Mammary epithelial cell (primary cell): ENCODE results near the gene DSCAML1.

Source experiments
- CTCF ChIP-seq, 2 donors: IDR thresholded peaks in 1 of 2; conservative IDR thresholded peaks in 1 of 2; 2 replicates each; pipeline ENCODE4 v1.5.1; 2011 to 2012; ENCODE audit warnings: inconsistent platforms in 2 of 2, low read length in 2 of 2, mild to moderate bottlenecking in 2 of 2, control low read depth in 1 of 2, low read depth in 1 of 2; ENCODE audit not compliant: insufficient read depth in 1 of 2; ENCODE audit errors: extremely low read depth in 1 of 2
- EZH2 ChIP-seq: IDR thresholded peaks from 2 replicates; pipeline ENCODE4 v1.6.1; 2012; ENCODE audit warnings: low read length, inconsistent platforms, borderline replicate concordance

GRCh38 chr11:117510646-117511045, 286.4 kb downstream of the DSCAML1 start:
- TF ChIP-seq EZH2 (no peak), CTCF (conservative IDR thresholded peaks at IDR 0.05 in 1 of 2, IDR thresholded peaks at IDR 0.05 in 1 of 2; ENCODE audit: extremely low read depth in 1 of 2, insufficient read depth in 1 of 2, low read depth in 1 of 2, low read length in 2 of 2) (no peak)
